Measurements from ENCODE around the gene OR2S2.

- TF ChIP-seq CTCF (IDR thresholded peaks at IDR 0.05) = no peak
- no peak for TF ChIP-seq ZFX (IDR thresholded peaks at IDR 0.05; ENCODE audit: borderline replicate concordance)
These were observed 38.5 kb upstream of the OR2S2 start for GRCh38 chr9:35996358-35996970.

All from 22Rv1 (cell line).